HG03378 (cell line): ENCODE measurements around the gene CCL5.

Source experiments
- ATAC-seq: cut with Tn5 transposase; IDR thresholded peaks from one replicate; pipeline ENCODE4 v1.9.1; 2021; ENCODE audit warnings: mild to moderate bottlenecking, moderate library complexity; ENCODE audit not compliant: unreplicated experiment

Gene CCL5

GRCh38 chr17:35879773-35880654 lies at the start of gene CCL5:
CCL5 (minus strand) TSS chr17:35880360.
- peak; percentile 91 for ATAC-seq

DNA sequence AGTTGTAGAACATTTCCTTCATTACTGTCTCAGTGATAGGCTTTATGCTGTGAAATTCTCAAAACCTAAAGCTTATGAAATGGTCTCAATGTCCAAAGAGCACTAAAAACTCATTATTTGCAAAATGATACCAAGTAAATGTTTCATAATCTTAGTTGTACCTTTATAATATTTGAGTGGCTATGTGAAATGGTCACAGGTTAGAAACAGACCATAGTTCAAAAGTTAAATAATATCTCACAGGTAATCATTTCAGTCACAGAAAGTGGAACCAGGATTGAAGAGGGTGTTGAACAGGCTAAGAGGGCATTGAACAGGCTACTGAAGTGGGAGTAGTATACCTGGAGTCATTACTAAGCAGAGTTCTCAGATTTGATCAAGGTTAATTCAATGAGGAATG lies 47.6 kb upstream of the CCL5 start:
- ATAC-seq, result no peak

DNA sequence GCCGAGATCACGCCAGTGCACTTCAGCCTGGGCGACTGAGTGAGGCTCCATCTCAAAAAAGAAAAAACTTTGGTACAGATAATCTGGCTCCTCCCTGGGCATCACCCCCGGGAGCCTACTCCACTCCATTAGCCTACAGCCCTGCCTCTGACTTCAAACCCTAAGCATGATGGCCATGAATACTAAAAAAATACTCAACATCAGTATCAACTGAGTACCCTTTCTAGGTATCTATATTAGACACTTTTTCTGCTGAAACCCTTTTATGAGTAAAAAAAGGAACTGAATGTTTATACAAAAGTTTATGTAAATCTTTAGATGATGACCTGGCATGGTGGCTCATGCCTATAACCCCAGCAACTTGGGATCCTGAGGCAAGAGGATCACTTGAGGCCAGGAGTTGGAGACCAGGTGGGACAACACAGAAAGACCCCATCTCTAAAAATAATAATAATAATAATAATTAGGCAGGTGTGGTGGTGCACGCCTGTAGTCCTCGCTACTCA lies 43.5 kb upstream of the CCL5 start:
- no peak for ATAC-seq

DNA sequence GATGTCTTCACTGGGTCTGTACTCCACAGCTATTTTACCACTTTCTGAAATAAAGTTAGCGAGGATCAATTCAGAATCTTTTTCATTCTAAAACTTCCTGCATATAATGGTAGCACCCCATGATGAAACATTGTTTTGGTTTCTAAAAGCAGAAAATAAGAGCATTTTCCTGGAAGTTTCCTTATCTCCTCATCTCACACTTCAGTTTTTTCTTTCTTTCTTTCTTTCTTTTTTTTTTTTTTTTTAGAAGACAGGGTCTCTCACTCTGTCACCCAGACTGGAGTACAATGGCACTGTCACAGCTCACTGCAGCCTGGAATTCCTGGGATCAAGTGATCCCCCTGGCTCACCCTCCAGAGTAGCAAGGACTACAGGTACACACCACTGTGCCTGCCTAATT lies 40.1 kb upstream of the CCL5 start:
- no peak for ATAC-seq

DNA sequence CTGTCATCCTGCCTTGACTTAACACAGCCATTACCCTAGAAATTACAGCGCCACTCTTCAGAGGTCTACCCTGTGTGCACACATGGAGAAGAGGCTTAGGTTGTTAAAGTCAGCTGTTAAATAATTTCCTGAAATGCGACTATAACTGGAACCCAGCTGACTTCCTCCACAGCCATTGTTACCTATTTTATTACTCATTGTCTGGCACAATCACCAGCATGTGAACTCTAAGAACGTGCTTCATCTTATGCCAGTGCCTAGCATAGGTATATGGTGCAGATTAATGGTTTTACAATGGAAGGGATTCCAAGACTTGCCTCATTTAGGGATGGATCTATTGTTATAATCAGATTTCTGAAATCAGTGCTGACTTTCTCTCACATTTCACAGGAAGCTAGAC lies 38.5 kb upstream of the CCL5 start:
- no peak for ATAC-seq

- ATAC-seq, result no peak
These were observed 37.5 kb upstream of the CCL5 start for GRCh38 chr17:35917519-35918213.

DNA sequence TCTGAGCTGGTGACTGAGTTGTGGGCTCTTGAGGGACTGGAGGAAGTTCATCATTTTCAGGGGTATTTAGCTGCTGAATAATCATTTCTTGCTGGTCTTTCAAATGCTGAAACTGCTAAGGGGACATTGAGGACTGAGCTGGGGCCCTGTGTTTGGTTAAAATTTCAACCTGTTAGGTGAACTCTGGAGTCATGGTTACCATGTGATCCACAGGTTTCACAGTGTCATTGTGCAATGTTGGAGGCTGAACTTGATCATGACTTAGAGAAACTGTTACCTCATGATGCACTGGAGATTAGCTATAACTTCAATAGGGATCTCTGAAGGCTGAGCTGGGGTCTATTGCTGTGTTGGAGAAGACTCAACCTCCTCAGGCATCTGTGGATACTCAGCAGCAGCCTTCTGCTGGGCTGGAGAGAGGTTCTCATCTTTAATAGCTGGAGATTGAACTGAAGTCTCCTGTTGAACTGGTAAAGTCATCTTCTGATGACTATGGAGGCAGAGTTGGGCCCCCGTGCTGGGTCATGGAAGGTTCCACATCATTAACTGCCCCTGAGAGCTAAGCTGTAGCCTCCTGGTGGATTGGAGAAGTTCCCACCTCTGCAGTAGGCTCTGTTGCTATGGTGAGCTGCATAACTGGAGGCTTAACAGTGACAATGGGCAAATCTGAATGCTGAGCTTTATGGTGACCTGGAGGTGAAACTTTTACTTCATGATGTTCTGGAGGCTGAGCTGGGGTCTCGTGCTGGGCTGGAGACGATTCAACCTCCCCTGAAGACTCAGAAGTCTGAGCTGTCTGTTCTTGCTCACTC lies 35.2 kb upstream of the CCL5 start:
- no peak for ATAC-seq

GRCh38 chr17:35914354-35914753 lies 34.2 kb upstream of the CCL5 start:
- no peak for ATAC-seq

- ATAC-seq, result no peak
These were observed 33.4 kb upstream of the CCL5 start for GRCh38 chr17:35913609-35914008.

- no peak for ATAC-seq
These were observed 32.8 kb upstream of the CCL5 start for GRCh38 chr17:35912942-35913341.

DNA sequence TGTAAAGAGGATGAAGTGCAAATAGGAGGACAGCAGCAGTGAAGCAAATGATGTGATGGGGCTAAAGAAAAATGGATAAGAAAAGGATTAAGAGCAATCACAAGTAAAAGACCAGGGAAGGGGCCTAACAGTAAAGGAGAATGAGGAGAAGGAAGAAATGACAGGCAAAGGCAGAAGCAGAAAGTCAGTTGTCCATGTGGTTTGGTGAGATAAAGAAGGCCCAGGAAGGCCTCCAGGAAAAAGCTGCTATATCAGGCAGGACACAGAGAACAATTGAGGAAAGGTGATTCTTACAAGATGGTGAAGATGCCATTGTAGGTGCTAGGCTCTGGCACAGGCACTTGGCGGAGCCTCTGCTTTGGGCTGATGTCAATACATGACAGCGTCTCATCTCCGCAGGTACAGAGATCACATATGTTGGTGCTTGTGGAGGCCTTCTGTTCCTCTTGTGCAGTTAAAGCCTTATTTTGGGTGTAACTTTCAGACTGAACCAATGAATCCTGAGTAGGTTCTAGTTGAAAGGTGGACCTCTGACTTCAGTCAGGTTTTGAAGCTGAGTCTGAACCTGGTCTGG lies 32.3 kb upstream of the CCL5 start:
- no peak for ATAC-seq

DNA sequence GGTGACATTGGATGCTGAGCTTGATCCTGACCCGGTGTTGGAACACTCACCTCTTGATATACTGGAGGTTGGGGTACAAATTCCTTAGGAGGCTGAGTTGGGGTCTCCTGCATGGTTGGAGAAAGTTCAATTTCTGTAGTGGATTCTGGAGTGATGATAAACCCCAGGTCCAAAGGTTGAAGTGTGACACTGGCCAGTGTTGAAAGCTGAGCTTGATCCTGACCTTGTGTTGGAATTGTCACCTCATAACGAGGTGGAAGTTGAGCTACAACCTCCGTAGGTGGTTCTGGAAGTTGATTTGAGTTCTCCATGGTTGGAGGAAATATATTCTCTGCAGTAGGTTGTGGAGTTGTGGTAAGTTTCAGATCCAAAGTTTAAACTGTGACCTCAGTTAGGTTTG lies 29.2 kb upstream of the CCL5 start:
- no peak for ATAC-seq

DNA sequence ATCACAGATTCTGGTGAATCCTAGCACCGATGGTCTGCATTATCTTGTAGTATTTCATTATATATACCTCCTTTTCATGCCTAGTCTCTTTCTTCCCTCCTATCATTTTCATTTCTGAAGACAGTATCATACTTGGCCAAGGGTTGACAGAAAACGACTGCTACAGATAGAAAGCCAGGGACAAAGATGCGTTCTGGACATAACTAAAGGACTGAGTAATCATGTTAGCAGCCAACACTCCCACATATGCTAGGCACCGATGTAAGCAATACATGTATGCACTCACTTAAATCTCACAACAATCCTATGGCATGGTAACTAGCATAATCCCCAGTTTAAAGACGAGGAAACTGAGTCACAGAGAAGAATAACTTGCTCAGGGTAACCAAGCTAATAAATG lies 27.5 kb upstream of the CCL5 start:
- ATAC-seq, result no peak

GRCh38 chr17:35906926-35907637 lies 26.9 kb upstream of the CCL5 start:
- ATAC-seq, result no peak

- ATAC-seq, result no peak
These were observed 26.2 kb upstream of the CCL5 start for GRCh38 chr17:35906191-35906925.

- no peak for ATAC-seq
These were observed 23.3 kb upstream of the CCL5 start for GRCh38 chr17:35903451-35903850.

DNA sequence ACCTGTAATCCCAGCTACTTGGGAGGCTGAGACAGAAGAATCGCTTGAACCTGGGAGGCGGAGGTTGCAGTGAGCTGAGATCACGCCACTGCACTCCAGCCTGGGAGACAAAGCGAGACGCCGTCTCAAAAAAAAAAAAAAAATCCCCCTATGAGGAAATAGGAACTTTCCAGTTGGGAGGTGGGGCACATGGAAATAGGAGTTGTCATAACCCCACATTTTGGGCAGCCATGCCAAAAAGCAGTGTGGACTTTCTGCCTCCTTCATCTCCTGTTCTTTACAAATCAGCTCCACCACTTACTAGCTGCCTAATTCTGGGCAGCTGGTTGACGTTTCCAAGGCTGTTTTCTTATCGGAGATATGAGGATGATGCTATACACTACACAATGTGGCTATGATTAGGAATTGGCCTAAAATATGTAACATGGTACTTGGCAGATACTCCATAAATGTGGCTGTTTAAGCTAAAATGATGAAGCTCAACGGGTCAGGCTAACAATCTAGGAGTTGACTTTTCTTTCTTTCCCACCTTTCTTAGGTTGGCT lies 21.5 kb upstream of the CCL5 start:
- ATAC-seq, result no peak

DNA sequence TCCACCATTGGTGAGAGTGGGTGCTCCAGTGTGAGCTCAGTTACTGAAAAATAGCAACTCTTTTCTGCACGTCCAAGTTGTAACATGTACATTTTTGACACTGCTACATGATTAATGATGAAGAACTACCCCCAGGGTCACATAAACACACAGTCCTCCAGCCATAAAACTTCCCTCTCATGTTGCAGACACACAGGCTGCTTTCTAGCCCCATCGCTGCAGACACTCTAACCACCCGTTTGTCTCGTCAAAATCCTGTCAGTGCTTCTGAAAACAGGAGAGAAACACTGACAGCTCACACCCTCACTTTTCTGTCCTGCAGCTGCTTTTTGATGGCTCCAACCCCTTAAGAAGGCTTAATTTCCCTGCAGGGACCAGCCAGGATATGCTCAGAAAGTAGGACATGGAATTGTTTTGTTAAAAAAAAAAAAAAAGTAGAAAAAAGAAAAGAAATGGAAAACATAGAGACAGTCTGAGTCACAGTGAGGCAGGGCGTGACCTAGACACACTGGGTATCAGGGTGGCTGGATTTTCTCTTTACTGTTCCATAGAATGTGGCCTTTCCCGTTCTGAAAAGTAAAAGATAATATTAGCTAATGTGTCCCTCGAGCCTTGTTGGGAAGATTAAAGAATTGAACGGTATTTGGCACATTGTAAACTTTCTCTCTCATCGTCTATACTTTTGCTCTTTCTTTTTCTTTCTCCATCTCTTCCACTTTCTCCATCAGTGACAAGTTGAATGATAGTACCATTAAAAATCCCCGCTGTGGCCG lies 20.7 kb upstream of the CCL5 start:
- ATAC-seq, result no peak

GRCh38 chr17:35900280-35900679 lies 20.1 kb upstream of the CCL5 start:
- ATAC-seq, result no peak
